Fibroblast of skin of left quadriceps (primary cell): Measurements from ENCODE around the gene LGALS3BP.
A peak's percentile ranks its signal among the peaks of the same experiment; 100 is the strongest.

Source experiments
- DNase-seq, 2 experiments: peaks; one replicate each; pipeline ENCODE4 v3.0.0-alpha.2; 2013; ENCODE audit warnings: low read depth in 2 of 2

LGALS3BP gene

DNA sequence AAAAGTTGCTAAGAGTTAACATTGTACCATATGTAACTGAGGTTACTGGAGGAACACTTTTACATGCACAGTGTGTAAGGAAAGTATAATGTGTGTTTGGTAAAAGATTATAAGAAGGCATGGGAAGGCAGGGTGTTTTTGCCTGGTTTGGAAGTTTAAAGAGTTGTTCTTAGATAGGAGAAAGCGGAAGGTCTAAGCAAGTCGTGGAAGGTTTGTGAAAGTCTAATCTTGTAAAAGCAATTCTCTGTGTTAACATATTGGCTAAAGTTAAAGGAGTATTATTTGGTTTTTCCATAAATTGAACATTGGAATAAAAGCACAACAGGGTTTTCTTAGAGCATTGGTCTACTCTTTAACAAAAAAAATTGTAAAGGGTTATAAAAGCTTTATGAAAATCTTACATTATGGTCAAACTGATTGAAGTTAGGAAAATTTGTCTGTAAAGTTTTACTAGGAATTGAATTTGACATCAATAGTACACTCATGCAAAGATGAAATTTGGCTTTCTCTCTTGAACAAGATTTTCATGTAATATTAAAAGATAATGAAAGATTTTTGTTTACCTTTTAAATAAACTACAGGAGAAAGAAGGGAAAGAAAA is 34.5 kb upstream of the LGALS3BP start:
- no peak for DNase-seq

DNA sequence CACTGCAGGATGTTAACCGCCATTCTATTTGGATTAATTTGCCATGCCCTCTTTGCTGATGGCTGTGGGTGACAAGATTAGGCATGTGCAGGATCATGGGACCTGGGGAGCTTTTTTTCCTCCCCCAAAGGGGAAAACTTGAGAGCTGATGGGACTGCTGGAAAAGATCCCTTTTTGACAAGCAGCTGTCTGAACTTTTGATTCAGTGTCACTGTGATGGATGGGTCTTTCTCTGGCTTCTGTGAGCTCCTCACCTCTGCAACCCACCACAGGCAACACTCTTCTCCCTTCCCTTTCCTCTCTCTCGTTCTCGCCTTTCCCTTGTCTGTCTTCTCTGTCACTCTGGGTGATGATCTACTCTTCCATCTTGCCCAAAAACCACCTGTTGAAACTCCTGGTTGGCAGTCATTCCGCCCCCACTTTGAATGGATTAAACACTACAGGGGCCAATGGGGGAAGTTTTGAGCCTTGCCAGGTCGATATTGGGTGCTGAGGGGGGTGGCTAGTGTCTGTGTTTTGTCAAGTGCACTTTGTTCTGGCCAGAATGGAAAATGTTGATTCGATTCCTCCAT is 32.9 kb upstream of the LGALS3BP start:
- DNase-seq = no peak

DNA sequence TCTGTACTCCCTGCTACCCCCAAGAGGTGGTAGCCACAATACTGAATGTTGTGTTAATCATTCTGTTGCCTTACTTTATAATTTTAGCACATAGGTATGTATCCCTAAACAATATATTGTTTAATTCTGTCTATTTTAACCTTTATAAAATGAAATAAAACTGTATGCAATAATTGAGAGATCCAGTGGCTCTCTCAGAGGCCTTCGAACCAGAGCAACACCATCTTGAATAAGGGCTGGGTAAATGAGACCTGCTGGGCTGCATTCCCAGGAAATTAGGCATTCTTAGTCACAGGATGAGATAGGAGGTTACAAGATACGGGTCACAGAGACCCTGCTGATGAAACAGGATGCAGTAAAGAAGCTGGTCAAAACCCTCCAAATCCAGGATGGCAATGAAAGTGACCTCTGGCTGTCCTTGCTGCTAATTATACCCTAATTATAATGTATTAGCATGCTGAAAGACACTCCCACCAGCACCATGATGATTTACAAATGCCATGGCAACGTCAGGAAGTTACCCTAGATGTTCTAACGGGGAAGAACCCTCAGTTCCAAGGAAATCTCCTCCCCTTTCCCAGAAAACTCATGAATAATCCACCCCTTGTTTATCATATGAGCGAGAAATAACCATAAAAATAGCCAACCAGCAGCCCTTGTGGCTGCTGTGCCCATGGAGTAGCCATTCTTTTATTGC is 31.9 kb upstream of the LGALS3BP start:
- no peak for DNase-seq

DNA sequence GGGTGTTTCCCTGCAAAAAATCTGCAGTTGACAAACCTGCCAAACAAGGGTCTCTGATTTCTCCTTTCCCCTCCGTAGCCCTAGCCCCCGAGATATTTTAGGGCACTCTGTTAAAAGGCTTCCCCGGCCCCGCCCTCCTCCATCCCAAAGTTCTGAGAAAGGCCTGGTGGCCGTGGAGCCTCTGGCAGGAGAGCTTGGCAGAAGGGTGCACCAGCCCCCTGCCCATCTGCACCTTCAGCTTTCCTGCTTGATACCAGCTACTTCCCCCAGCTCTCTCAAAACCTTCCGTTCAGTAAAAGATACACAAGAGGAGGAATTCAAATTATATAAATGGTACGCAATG is 30.6 kb upstream of the LGALS3BP start:
- no peak for DNase-seq

DNA sequence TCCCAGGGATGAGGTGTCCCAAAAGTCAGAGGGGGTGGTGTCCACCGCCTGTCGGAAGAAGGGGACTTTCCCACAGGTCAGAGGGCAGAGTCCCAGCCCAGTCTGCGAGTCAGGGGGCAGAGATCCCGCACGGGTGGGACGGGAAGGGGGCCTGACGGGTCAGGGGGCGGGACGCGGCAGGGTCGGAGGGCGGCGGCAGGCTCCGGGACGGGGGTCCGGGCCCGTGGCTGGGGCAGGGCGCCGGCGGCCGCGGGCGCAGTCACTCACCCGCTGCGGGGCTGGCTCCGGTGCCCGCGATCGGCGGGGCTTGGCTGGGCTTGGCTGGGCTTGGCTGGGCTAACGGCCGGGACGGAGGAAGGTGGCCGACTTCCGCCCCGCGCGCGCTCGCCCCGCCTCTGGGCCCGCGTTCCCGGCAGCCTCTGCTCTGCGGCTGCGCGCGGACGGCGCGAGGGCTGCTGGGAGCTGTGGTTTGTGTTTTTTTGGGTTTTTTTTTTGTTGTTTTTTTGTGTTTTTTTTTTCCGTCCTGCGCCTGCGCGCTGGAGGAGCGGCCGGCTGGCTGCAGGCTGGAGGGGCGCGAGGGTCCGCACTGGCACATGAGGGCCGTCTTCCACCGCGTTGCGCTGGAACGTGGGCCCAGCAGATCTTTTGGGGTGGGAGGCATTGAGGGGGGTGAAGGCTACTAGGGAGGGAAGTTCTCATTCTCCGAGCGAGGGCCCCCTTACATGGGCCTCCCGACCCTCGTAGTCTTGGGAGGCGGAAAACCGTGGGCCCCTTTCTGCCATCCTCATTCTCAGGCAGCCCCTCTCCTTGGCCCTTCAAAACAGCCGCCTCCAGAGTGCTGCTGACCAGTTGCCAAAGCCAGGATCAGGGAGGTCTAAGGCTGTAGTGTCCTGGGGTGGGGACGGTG is 29.9 kb upstream of the LGALS3BP start, which contains the start of gene CANT1:
Gene CANT1, minus strand, starts transcription at position 368 of the 907 bp plus-strand sequence. CDS start 12,142 bp downstream, outside the sequence.
- peak; percentile 71 to 75 for DNase-seq

DNA sequence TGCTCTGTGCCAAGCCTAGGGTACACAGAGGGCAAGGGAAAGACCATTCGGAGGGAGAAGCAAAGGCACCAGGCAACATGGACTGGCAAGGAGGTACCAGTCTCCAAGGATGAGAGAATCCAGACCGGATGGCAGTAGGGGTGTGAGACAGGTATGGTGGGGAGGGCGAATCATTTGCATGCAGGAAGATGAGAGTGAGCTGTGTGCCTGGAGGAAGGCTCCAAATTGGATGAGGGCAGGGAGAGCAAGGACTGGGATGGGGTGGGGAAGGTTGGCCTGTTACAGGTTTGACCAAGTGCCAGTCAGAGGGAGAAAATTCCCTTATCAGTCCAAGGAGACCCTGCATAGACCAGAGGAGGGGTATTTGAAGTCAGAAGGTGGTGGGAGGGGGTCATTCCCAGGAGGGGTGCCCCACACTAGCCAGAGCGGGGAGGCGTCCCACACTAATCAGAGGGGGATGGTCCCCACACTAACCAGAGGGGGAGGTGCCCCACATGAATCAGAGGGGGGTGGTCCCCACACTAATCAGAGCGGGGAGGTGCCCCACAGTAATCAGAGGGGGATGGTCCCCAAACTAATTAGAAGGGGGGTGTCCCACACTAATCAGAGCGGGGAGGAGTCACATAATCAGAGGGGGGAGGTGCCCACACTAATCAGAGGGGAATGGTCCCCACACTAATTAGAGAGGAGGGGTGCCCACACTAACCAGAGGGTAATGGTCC is 29.1 kb upstream of the LGALS3BP start:
- DNase-seq = no peak

DNA sequence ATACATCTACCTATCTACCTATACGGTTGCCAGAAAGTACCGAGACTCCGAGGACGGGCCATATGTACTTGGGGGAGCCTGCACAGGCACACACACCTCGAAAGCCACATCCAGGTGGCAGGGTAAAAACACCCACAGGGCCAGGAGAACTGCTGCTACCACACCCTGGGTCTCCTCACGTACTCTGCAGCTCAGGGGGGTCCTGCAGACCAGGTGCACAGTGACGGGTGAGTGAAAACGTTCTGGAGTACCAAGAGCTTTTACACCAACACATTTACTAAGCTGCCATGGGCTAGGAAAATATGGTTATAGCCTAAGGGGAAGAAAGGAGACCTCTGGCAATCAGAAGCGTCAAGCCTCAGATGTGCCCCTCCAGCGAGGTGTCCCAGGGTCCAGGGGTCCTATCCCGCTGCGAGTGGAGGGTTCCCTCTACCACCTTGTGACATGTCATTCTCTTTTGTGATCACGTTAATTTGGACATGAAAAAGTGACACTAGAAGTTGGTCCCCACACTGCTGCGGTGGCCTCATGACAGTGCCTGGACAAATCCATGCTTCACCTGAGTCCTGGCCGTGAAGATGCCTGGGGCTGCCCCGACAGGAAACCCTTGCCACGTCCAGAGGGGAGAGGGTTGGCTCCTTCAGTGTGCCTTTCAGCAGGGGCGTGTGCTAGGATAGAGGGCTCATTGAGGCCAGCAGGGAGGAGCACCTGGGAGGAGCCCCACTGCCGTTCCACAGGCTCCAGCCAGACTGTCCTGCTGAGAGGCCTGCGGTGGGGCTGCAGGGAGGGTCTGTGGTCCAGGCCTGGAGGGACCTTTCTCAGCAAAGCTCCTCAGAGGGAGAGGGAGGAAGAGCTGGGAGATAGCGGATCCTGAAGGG is 28.0 kb upstream of the LGALS3BP start:
- no peak for DNase-seq

DNA sequence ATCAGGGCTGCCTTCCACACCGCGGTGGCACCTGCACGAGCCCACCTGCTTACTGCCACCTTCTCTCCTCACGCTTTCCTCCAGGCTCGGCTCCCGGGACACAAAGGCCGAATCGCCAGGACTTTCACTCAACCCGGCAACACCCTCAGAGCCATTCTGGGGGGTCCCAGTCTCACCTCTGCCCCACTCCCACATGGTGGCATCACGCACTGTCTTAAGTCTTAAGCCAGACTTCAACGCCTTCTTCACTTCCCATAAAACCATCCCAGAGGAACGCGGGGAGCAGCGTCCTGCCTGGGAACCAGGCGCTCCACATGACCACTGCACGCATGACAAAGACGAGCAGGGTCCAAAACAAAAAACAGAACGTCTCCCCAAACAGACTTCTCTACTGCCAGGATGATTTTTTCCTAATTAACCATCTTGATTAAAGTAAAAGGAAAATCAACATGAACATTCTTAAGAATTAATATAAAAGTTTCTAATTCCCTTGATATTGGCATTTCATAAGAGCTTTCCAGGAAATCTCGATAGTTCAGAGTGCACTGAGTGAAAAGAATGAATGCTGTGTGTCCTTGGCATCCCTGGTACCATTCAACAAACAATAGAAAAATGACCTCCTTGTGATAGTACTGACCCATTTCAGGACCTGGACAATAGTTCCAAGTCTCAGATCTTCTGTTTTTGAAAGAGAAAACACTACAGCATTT is 27.2 kb upstream of the LGALS3BP start:
- no peak for DNase-seq

DNA sequence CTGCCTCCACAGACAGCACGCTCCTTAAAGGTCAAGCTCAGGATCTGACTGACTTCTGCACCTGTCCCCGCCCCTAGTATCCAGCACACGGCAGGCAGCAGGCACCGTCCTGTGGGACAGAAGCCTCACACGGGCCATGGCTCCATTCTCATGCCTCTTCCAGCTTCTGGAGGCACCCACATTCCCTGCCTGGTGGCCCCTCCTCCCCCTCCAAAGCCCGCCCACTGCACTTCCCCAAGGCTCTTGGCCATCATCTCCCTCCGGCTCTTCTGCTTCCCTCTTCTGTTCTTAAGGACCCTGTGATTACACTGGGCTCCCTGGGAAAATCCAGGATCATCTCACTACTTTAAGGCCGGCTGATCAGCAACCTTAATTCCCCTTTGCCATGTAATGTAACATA is 26.3 kb upstream of the LGALS3BP start:
- no peak for DNase-seq

DNA sequence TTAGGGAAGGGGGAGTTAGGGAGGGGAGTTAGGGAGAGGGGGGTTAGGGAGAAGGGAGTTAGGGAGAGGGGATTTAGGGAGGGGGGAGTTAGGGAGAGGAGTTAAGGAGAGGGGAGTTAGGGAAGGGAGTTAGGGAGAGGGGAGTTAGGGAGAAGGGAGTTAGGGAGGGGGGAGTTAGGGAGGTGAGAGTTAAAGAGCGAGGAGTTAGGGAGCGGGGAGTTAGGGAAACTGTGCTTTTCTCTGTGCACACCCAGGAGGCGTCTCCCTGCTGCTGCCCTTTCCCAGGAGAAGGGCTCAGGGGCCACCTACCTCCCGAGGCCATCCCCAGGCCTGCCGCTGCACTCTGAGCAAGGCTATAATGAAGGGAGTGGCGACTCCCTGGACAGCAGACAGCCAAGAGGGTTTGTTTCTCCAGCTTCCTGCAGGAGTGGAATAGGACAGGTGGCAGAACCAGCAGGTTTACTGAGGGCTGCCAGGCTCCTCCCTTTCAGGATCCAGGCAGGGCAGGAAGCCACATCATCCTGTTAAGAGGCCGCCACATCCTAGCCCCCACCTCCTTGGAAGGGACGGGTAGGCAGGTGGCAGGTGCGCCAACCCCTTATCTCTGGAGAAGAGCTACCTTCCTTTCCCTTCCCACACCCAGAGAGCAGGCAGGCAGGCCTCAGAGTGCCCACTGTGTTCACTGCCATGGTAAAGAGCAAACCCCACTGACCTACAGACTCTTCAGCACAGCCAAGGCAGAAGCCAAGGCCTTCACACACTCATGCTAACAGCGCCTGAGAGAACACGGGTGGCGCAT is 25.5 kb upstream of the LGALS3BP start:
- DNase-seq = no peak

DNA sequence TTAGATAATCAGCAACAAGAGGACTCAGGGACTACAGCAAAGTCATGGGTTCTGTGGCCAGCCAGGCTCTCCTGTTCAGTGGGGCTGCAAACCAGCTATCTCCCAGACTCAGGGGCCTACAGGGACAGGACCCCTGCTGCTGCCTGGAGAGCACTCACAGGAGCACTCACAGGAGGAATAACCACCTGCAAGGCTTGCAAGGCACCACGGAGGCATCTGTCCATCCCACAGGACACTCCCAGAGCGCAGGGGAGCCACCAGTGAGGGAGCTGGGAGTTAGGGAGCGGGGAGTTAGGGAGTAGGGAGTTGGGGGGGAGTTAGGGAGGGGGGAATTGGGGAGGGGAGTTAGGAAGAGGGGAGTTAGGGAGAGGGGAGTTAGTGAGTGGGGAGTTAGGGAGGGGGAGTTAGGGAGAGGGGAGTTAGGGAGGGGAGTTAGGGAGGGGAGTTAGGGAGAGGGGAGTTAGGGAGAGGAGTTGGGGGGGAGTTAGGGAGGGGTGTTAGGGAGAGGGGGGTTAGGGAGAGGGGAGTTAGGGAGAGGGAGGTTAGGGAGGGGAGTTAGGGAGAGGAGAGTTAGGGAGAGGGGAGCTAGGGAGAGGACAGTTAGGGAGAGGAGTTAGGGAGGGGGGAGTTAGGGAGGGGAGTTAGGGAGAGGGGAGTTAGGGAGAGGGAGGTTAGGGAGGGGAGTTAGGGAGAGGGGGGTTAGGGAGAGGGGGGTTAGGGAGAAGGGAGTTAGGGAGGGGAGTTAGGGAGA is 24.1 kb upstream of the LGALS3BP start:
- DNase-seq = no peak

DNA sequence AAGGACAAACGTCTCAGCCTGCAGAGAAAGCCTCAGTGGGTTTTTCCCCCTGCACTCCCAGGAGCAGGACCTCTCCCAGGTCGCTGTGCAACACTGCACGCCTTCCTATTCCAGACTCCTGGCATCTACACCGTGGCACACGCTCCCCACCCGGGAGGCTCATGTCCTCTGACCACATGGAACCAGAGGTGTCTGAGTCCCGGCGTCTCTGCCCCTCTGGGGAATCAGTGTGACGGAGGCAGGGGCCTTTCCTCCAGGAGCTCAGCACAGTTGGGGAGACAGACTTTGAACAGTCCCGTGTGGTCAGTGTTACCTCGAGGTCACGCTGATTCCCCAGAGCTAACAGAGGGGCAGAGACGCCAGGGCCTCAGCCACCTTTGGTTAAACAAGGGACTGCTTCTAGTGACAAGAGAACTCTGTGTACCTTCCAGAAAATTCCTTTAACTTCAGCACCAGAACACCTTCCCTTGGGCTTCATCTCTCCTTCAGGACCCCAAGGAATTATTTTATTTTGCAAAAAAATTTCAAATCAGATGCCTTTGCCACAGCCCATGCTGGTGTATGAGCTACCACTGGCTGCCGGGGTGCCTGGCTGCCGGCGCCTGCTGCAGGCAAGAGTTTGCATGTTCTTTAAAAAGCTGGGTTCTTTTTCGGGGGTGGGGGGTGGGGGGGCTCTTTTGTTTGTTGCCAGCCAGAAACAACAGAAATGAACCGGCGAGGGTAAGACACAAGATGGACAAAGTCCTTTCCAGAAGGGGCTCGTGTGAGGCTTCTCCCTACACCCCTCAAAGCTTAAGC is 23.3 kb upstream of the LGALS3BP start:
- DNase-seq = no peak

DNA sequence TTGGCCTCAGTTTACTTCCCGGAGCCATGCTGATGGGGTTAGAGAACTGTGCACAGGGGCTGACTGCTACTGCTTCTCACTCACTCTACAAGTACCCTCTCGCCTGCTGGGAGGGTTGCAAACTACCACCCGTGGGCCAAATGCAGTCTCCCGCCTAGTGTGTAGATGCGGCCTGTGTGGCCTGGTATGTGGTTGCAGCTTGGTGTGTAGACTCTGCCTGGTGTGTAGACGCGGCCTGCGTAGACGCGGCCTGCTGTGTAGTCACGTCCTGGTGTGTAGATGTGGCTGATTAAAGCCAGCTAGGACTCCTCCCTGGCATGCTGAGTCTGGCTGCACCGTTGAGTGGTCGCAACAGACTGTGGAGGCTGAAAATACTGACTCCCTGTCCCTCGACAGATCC is 22.6 kb upstream of the LGALS3BP start:
- DNase-seq = no peak

DNA sequence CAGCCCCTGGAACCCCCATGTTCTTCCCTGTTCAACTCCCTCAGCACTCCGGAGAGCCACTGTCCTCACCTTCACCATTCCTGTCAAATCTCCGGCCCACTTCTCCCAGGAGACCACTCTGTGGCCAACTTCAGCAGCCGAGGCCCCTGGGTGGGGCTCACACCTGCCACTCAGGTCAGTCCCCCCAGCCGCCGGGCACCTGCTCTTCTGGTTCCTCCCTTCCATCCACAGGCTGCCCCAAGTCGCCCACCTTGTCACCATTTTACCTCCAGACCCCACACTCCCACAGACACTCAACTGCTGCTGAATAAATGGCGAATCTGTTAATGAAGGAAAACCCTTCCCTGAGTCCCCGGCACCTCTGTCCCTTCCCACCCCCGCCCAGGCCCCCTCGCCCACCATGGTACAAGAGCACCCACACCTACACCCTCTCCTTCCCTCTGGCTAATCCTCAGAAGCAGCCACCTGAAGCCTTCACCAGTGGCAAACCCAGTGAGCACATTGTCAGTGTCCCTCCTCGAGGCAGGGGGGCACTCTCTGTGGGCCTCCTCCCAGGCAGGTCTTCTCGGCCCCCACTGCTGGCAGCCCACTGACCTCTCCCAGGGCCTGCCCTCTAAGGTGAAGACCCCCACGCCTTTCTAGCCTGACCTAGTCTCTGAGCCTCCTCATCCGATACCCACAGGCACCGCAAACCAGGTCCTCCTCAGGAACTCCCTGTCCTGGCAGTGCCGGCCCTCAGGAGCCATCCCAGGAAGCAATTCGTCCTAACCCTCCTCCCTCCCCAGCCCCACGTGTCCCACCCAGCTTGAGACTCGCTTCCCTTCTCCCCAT is 21.7 kb upstream of the LGALS3BP start:
- no peak for DNase-seq

DNA sequence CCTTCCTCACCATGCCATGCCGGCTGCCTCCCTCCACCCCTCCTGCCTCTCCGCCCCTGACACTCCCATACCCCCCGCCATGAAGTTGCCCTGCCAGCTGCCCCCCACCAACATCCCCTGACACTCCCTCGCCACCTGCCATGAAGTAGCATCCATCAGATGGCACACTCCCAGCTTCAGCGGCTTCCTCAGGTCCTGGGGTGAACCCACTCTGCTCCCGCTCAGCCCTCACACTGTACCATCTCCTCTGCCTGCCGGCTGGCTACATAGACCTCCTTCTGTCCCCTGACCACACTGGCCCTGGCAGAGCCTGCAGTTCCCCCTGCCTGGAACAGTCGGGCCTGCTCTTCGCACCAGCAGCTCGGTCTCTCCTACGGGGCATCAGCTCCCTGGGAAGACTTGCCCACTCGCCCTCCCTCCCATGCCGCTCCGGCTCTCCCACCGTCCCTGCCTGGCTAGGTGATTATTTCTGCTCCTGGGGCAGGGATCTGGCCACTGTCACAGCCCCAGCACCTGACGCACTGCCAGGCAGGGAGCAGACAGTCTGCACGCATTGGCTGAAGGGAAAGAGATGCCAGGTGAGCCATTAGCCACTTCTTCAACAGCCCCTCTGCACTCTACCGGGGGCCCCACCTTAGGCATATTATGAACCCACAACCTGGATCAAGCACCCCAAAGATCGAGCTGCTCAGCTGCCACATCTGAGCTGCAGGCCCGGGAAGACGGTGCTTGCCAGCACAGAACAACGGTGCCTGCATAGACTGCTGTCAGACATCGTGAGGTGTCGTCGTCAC is 20.9 kb upstream of the LGALS3BP start:
- no peak for DNase-seq

DNA sequence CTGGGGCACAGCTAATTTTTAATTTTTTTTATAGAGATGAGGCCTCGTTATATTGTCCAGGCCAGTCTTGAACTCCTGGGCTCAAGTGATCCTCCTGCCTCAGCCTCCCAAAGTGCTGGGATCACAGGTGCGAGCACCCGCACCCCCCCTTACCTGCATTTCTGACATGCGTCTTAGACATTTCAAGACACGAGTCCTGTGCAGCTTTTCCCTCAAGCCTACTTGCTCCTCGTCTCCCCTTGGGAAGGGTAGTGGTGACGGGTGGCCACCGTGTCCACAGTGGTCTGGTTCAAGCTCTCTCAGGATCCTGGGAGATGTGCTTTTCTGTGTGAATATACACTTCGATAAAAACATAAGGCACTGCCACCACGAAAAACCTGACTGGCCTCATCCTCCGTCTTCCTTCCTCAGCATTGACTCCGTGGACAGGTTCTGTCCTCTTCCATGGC is 20.2 kb upstream of the LGALS3BP start:
- DNase-seq = no peak
